H9 (cell line): ENCODE results near the gene RPS6KA6. TPM values are rescaled to one million over a fixed set of nuclear protein-coding genes. Genes with fewer than 3 reads are reported as not detected.

Experiments used
- DNase-seq: peaks from one replicate; pipeline ENCODE4 v3.0.0-alpha.2; 2017
- H2AFZ ChIP-seq: one replicate; pipeline ENCODE4 v1.6.1; 2013; ENCODE audit warnings: mild to moderate bottlenecking, low read length, control low read depth, moderate library complexity
- H2AK5ac ChIP-seq: 2 replicates; pipeline ENCODE4 v1.6.1; 2013; ENCODE audit warnings: low read length, control low read depth, mixed read lengths; ENCODE audit not compliant: insufficient read length
- H2BK120ac ChIP-seq: one replicate; pipeline ENCODE4 v1.6.1; 2013; ENCODE audit warnings: low read depth, mild to moderate bottlenecking, low read length, control low read depth, inconsistent platforms; ENCODE audit not compliant: poor library complexity, severe bottlenecking
- H2BK12ac ChIP-seq: 2 replicates; pipeline ENCODE4 v1.6.1; 2013; ENCODE audit warnings: low read length, control low read depth, mixed read lengths, low read depth; ENCODE audit not compliant: insufficient read length
- H2BK15ac ChIP-seq: 2 replicates; pipeline ENCODE4 v1.6.1; 2013; ENCODE audit warnings: low read depth, low read length, control low read depth
- H2BK20ac ChIP-seq: one replicate; pipeline ENCODE4 v1.6.1; 2013; ENCODE audit warnings: low read depth, mild to moderate bottlenecking, low read length, control low read depth, inconsistent platforms; ENCODE audit not compliant: poor library complexity, severe bottlenecking
- H2BK5ac ChIP-seq: 2 replicates; pipeline ENCODE4 v1.6.1; 2013; ENCODE audit warnings: low read length, control low read depth, mixed read lengths; ENCODE audit not compliant: insufficient read length
- H3K14ac ChIP-seq: 2 replicates; pipeline ENCODE4 v1.6.1; 2013; ENCODE audit warnings: low read length, control low read depth; ENCODE audit not compliant: insufficient read depth
- H3K18ac ChIP-seq: 2 replicates; pipeline ENCODE4 v1.6.1; 2013; ENCODE audit warnings: low read depth, mild to moderate bottlenecking, mixed read lengths, low read length, control low read depth; ENCODE audit not compliant: insufficient read length
- H3K23ac ChIP-seq: 2 replicates; pipeline ENCODE4 v1.6.1; 2013; ENCODE audit warnings: low read length, control low read depth, mixed read lengths, low read depth; ENCODE audit not compliant: insufficient read length
- H3K23me2 ChIP-seq: 2 replicates; pipeline ENCODE4 v1.6.1; 2013; ENCODE audit warnings: low read depth, mild to moderate bottlenecking, mixed read lengths, low read length, control low read depth; ENCODE audit not compliant: insufficient read length, poor library complexity, severe bottlenecking
- H3K27ac ChIP-seq: 2 replicates; pipeline ENCODE4 v1.5.1; 2013; ENCODE audit warnings: low read length, control low read depth, mixed read lengths, low read depth; ENCODE audit not compliant: insufficient read length
- H3K27me3 ChIP-seq: 2 replicates; pipeline ENCODE4 v1.6.1; 2013; ENCODE audit warnings: low read length, control low read depth, inconsistent platforms; ENCODE audit not compliant: insufficient read depth
- H3K4ac ChIP-seq: 2 replicates; pipeline ENCODE4 v1.6.1; 2013; ENCODE audit warnings: low read depth, mild to moderate bottlenecking, control low read depth, inconsistent platforms, low read length, moderate library complexity
- H3K4me1 ChIP-seq: 2 replicates; pipeline ENCODE4 v1.6.1; 2013; ENCODE audit warnings: low read length, control low read depth, inconsistent platforms; ENCODE audit not compliant: insufficient read depth
- H3K4me2 ChIP-seq: 2 replicates; pipeline ENCODE4 v1.6.1; 2013; ENCODE audit warnings: low read length, control low read depth, mixed read lengths; ENCODE audit not compliant: insufficient read length, insufficient read depth
- H3K56ac ChIP-seq: 2 replicates; pipeline ENCODE4 v1.6.1; 2013; ENCODE audit warnings: low read depth, mild to moderate bottlenecking, mixed read lengths, low read length, control low read depth; ENCODE audit not compliant: insufficient read length
- H3K79me1 ChIP-seq: 2 replicates; pipeline ENCODE4 v1.6.1; 2013; ENCODE audit warnings: low read depth, mild to moderate bottlenecking, moderate library complexity, low read length, control low read depth, inconsistent platforms; ENCODE audit not compliant: insufficient read depth, poor library complexity, severe bottlenecking
- H3K79me2 ChIP-seq: 2 replicates; pipeline ENCODE4 v1.6.1; 2013; ENCODE audit warnings: low read length, control low read depth, inconsistent platforms; ENCODE audit not compliant: insufficient read depth
- H3K9ac ChIP-seq: 2 replicates; pipeline ENCODE4 v1.6.1; 2013; ENCODE audit warnings: low read length, control low read depth, mixed read lengths; ENCODE audit not compliant: insufficient read length; ENCODE audit errors: extremely low read depth
- H3K9me3 ChIP-seq: one replicate; pipeline ENCODE4 v1.6.1; 2013; ENCODE audit warnings: low read depth, low read length, inconsistent platforms; ENCODE audit not compliant: control insufficient read depth
- H3T11ph ChIP-seq: one replicate; pipeline ENCODE4 v1.6.1; 2013; ENCODE audit warnings: mild to moderate bottlenecking, low read length, control low read depth, inconsistent platforms
- H4K20me1 ChIP-seq: one replicate; pipeline ENCODE4 v1.6.1; 2013; ENCODE audit not compliant: control insufficient read depth, insufficient read length, insufficient read depth
- H4K5ac ChIP-seq: 2 replicates; pipeline ENCODE4 v1.6.1; 2013; ENCODE audit warnings: low read depth, mild to moderate bottlenecking, mixed read lengths, low read length, control low read depth; ENCODE audit not compliant: insufficient read length
- H4K8ac ChIP-seq: replicated peaks from 2 replicates; pipeline ENCODE4 v1.6.1; 2013; ENCODE audit warnings: low read length, control low read depth, mixed read lengths, low read depth; ENCODE audit not compliant: insufficient read length
- H4K91ac ChIP-seq: 2 replicates; pipeline ENCODE4 v1.6.1; 2013; ENCODE audit warnings: low read depth, mild to moderate bottlenecking, moderate library complexity, mixed read lengths, low read length, control low read depth; ENCODE audit not compliant: insufficient read length
- H3K27ac Mint-ChIP-seq, 3 experiments: 2 replicates in 2 of 3; 3 replicates in 1 of 3; pipeline ENCODE4 v1.8.0; 2020 to 2021; ENCODE audit warnings: mixed read lengths in 3 of 3, mild to moderate bottlenecking in 1 of 3, moderate library complexity in 1 of 3
- H3K27me3 Mint-ChIP-seq: 2 replicates; pipeline ENCODE4 v1.8.0; 2021; ENCODE audit warnings: low read depth, mild to moderate bottlenecking, moderate library complexity, mixed read lengths
- H3K36me3 Mint-ChIP-seq, 3 experiments: 2 replicates in 2 of 3; 3 replicates in 1 of 3; pipeline ENCODE4 v1.8.0; 2020 to 2021; ENCODE audit warnings: low read depth in 3 of 3, mixed read lengths in 3 of 3; ENCODE audit not compliant: insufficient read depth in 1 of 3
- H3K4me1 Mint-ChIP-seq, 2 experiments: 2 replicates each; pipeline ENCODE4 v1.8.0; 2020; ENCODE audit warnings: mixed read lengths in 2 of 2
- H3K4me3 Mint-ChIP-seq, 2 experiments: 2 replicates in 1 of 2; 3 replicates in 1 of 2; pipeline ENCODE4 v1.8.0; 2020 to 2021; ENCODE audit warnings: mild to moderate bottlenecking in 2 of 2, mixed read lengths in 2 of 2, moderate library complexity in 1 of 2
- H3K9me3 Mint-ChIP-seq, 2 experiments: 2 replicates in 1 of 2; 3 replicates in 1 of 2; pipeline ENCODE4 v1.8.0; 2020; ENCODE audit warnings: mild to moderate bottlenecking in 2 of 2, mixed read lengths in 2 of 2, moderate library complexity in 1 of 2
- WGBS: extraction: QIAGEN DNeasy Blood & Tissue Kit; methylation state at CpG from one replicate; pipeline ENCODE4 v1.1.7; 2013; ENCODE audit warnings: missing lambda C conversion rate, low lambda C conversion rate, mixed read lengths; ENCODE audit not compliant: insufficient read length; ENCODE audit errors: extremely low coverage; 5-methylcytosine and 5-hydroxymethylcytosine counted together
- total RNA-seq: library from RNA; stranded (reverse); gene quantifications from 2 replicates; pipeline ENCODE4 v1.2.1, GENCODE V29; 2021
- TF ChIP-seq, protein P1 (sequence below): fragments of 200-600 bp; sonication (generic); conservative IDR thresholded peaks from 3 replicates; pipeline ENCODE4 v1.8.0; 2021; ENCODE audit warnings: antibody characterized with exemption, mild to moderate bottlenecking

The RPS6KA6 gene
- total RNA-seq, 1 experiment from 2014 or later: 12.1 TPM

DNA sequence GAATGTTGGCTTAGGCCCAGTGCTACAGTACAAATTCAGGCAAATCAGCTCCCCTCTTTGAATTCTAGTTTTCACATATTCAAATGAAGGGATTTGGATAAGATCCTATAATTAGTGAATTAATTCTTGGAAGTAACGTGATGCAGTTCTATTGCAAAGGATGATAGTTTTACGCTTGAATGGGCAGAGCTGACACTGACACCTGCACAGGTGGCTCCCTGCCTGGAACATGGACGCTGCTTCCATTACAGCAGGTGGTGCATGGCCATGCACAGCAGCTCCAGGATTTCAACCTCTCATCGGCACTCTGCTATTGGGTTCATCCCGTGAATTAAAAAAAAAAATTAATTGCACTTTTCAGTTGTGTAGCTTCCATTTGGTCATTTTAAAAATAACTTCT is 28.4 kb upstream of the RPS6KA6 start:
- Histone ChIP-seq H3K14ac (no peak overlapping the region), H2BK20ac (no peak overlapping the region), H3K23ac (no peak overlapping the region), H3K79me1 (no peaks in the 10 kb centered on the region), H2BK12ac (no peak overlapping the region), H3K56ac (no peak overlapping the region), H3K9me3 (peaks cover 12% of the 10 kb centered on the region), H3K9ac (no peak overlapping the region), H2BK5ac (no peak overlapping the region), H3K79me2 (no peaks in the 10 kb centered on the region), H3T11ph (no peak overlapping the region), H4K20me1 (no peaks in the 10 kb centered on the region), H4K8ac (no peak overlapping the region), H3K4ac (no peak overlapping the region), H3K18ac (no peak overlapping the region), H3K4me1 (no peaks in the 10 kb centered on the region), H3K23me2 (no peaks in the 10 kb centered on the region), H2BK120ac (no peak overlapping the region), H3K4me2 (no peak overlapping the region), H4K5ac (no peak overlapping the region), H2AK5ac (no peak overlapping the region), H3K27me3 (no peaks in the 10 kb centered on the region), H2BK15ac (no peak overlapping the region), H2AFZ (no peak overlapping the region), H4K91ac (no peak overlapping the region), H3K27ac (no peak overlapping the region)
- Mint-ChIP-seq H3K27me3 (no peaks in the 10 kb centered on the region), H3K4me1 (peaks cover 7% of the 10 kb centered on the region in 2 experiments), H3K36me3 (peaks cover 0 to 4% (median 2%) of the 10 kb centered on the region in 3 experiments; a peak in 2 of 7 replicates), H3K4me3 (no peak overlapping the region), H3K27ac (no peak overlapping the region), H3K9me3 (peaks cover 44 to 53% of the 10 kb centered on the region in 2 experiments)
- no CpG with 5 or more reads among the region's 5 CpGs for WGBS
- TF ChIP-seq, protein P1, sequence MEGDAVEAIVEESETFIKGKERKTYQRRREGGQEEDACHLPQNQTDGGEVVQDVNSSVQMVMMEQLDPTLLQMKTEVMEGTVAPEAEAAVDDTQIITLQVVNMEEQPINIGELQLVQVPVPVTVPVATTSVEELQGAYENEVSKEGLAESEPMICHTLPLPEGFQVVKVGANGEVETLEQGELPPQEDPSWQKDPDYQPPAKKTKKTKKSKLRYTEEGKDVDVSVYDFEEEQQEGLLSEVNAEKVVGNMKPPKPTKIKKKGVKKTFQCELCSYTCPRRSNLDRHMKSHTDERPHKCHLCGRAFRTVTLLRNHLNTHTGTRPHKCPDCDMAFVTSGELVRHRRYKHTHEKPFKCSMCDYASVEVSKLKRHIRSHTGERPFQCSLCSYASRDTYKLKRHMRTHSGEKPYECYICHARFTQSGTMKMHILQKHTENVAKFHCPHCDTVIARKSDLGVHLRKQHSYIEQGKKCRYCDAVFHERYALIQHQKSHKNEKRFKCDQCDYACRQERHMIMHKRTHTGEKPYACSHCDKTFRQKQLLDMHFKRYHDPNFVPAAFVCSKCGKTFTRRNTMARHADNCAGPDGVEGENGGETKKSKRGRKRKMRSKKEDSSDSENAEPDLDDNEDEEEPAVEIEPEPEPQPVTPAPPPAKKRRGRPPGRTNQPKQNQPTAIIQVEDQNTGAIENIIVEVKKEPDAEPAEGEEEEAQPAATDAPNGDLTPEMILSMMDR: no peak
- no peak for DNase-seq
